ENCODE results near the gene FZR1. TPM values are rescaled to one million over a fixed set of nuclear protein-coding genes. Genes with fewer than 3 reads are reported as not detected.
A peak's percentile ranks its signal among the peaks of the same experiment; 100 is the strongest.

Gene FZR1
- total and polyA plus RNA-seq, 9 of the 15 experiments (the other 6 are each of a cell fraction or from before 2014, with no cell fraction given), result 0.18 to 48.0 (median 22.2) TPM

GRCh38 chr19:3520166-3521103 is 14.3 kb downstream of the FZR1 start (continued):
- TF ChIP-seq CREBBP (IDR thresholded peaks at IDR 0.05; ENCODE audit: low read depth, low read length), result no peak
- TF ChIP-seq KAT7 (CRISPR knock-in tag; IDR thresholded peaks at IDR 0.05; ENCODE audit: borderline replicate concordance), result peak; percentile 91; the same call in 1 of the 2 replicates
- TF ChIP-seq, protein P1, sequence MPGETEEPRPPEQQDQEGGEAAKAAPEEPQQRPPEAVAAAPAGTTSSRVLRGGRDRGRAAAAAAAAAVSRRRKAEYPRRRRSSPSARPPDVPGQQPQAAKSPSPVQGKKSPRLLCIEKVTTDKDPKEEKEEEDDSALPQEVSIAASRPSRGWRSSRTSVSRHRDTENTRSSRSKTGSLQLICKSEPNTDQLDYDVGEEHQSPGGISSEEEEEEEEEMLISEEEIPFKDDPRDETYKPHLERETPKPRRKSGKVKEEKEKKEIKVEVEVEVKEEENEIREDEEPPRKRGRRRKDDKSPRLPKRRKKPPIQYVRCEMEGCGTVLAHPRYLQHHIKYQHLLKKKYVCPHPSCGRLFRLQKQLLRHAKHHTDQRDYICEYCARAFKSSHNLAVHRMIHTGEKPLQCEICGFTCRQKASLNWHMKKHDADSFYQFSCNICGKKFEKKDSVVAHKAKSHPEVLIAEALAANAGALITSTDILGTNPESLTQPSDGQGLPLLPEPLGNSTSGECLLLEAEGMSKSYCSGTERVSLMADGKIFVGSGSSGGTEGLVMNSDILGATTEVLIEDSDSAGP (CRISPR knock-in tag; IDR thresholded peaks at IDR 0.05), result peak; percentile 69; the same call in 1 of the 2 replicates
- peak; percentile 5 to 80 for TF ChIP-seq RCOR1 (IDR thresholded peaks at IDR 0.05; ENCODE audit: borderline replicate concordance in 1 of 2, low read depth in 2 of 2, low read length in 2 of 2)
- TF ChIP-seq ZNF347 (CRISPR knock-in tag; IDR thresholded peaks at IDR 0.05; ENCODE audit: low read depth), result no peak
- peak; percentile 50; the same call in 1 of the 2 replicates for TF ChIP-seq STAG1 (CRISPR knock-in tag; IDR thresholded peaks at IDR 0.05; ENCODE audit: borderline replicate concordance)
- no peak for TF ChIP-seq ZNF512 (tag; IDR thresholded peaks at IDR 0.05)
- no peak for TF ChIP-seq FOXA1 (IDR thresholded peaks at IDR 0.05; ENCODE audit: borderline replicate concordance)
- TF ChIP-seq GABPB1 (CRISPR knock-in tag; IDR thresholded peaks at IDR 0.05), result peak; percentile 82
- peak; percentile 72 for TF ChIP-seq CCNT2 (IDR thresholded peaks at IDR 0.05; ENCODE audit: borderline replicate concordance, extremely low read depth, insufficient read length, low read depth, low read length)
- TF ChIP-seq ZNF586 (CRISPR knock-in tag; conservative IDR thresholded peaks at IDR 0.05), result no peak
- peak; percentile 97 for TF ChIP-seq MYC (IDR thresholded peaks at IDR 0.05; ENCODE audit: low read depth, low read length)
- peak; percentile 94 for TF ChIP-seq MYC (CRISPR knock-in tag; IDR thresholded peaks at IDR 0.05; ENCODE audit: borderline replicate concordance, low read depth)
- TF ChIP-seq YY1 (IDR thresholded peaks at IDR 0.05; ENCODE audit: borderline replicate concordance in 1 of 3, control insufficient read depth in 1 of 3, extremely low read depth in 1 of 3, insufficient read depth in 3 of 3, insufficient read length in 1 of 3, insufficient replicate concordance in 2 of 3, low read depth in 1 of 3, low read length in 2 of 3), result peak in 1 of 3 experiments; percentile 21
- no peak for TF ChIP-seq PRMT5 (CRISPR knock-in tag; IDR thresholded peaks at IDR 0.05)
- no peak for TF ChIP-seq MCM2 (IDR thresholded peaks at IDR 0.05; ENCODE audit: low read depth)
- TF ChIP-seq HDAC3 (IDR thresholded peaks at IDR 0.05; ENCODE audit: borderline replicate concordance, partially characterized antibody), result peak; percentile 46
- peak; percentile 90 for TF ChIP-seq CBFA2T3 (IDR thresholded peaks at IDR 0.05)
- TF ChIP-seq SMAD1 (IDR thresholded peaks at IDR 0.05; ENCODE audit: low read depth, low read length, partially characterized antibody), result no peak
- TF ChIP-seq CBX1 (IDR thresholded peaks at IDR 0.05; ENCODE audit: low read depth), result 0 out of 2 replicates have a peak, but pooled peaks have one; percentile 55
- TF ChIP-seq, protein P2, sequence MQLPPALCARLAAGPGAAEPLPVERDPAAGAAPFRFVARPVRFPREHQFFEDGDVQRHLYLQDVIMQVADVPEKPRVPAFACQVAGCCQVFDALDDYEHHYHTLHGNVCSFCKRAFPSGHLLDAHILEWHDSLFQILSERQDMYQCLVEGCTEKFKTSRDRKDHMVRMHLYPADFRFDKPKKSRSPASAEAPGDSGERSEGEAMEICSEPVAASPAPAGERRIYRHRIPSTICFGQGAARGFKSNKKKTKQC (CRISPR knock-in tag; IDR thresholded peaks at IDR 0.05), result peak; percentile 97
- TF ChIP-seq NFXL1 (CRISPR knock-in tag; IDR thresholded peaks at IDR 0.05), result peak; percentile 60; the same call in 1 of the 2 replicates
- 0 out of 2 replicates have a peak, but pooled peaks have one; percentile 10 for TF ChIP-seq OTX1 (CRISPR knock-in tag; IDR thresholded peaks at IDR 0.05)
- TF ChIP-seq RUNX1 (IDR thresholded peaks at IDR 0.05; ENCODE audit: low read depth), result 0 out of 2 replicates have a peak, but pooled peaks have one; percentile 71
